GM12878 (cell line): ENCODE measurements around the gene ENTPD5. TPM values are rescaled to one million over a fixed set of nuclear protein-coding genes. Genes with fewer than 3 reads are reported as not detected.

ENCODE experiments used
- ATAC-seq: fragments of 200-7000 bp; cut with Tn5 transposase; 3 replicates; pipeline ENCODE4 v1.9.1; 2020; ENCODE audit warnings: mild to moderate bottlenecking, moderate library complexity
- BruUV-seq: library from RNA; stranded (reverse); fragments of 400-500 nt; replicated peaks from 2 replicates; lab custom pipeline; 2021; lab: Mats Ljungman, UMichigan
- CTCF ChIA-PET: fragments of 300-600 bp; sonication (Branson Sonifier 250); formaldehyde crosslinking; extraction: SDS; loops from one replicate; lab custom pipeline; 2021; ENCODE audit warnings: inconsistent platforms; lab: Yijun Ruan, JAX
- POLR2A ChIA-PET: fragments of 350-600 bp; formaldehyde crosslinking; extraction: SDS; loops from one replicate; lab custom pipeline; 2021; ENCODE audit warnings: inconsistent platforms; lab: Charles Lee
- RAD21 ChIA-PET: fragments of 300-600 bp; sonication (Branson Sonifier 250); formaldehyde crosslinking; loops from one replicate; lab custom pipeline; 2023; ENCODE audit warnings: antibody characterized with exemption; ENCODE audit not compliant: unreplicated experiment; lab: Charles Lee
- SMC1A ChIA-PET: fragments of 300-600 bp; sonication (Branson Sonifier 250); formaldehyde crosslinking; loops from one replicate; lab custom pipeline; 2023; ENCODE audit not compliant: unreplicated experiment, uncharacterized antibody; lab: Charles Lee
- DNase-seq: peaks from one replicate; pipeline ENCODE4 v3.0.0-alpha.2; 2011; ENCODE audit warnings: low read depth, low spot score
- FAIRE-seq: peaks from 3 replicates; lab custom pipeline; 2011; peaks lifted over from hg19 to GRCh38; lab: Jason Lieb, UNC
- H2AFZ ChIP-seq: 2 replicates; pipeline ENCODE4 v1.6.0; 2011; ENCODE audit warnings: low read depth, low read length, control low read depth; ENCODE audit not compliant: control insufficient read depth
- H3K27ac ChIP-seq: 2 replicates; pipeline ENCODE4 v1.5.1; 2011; ENCODE audit warnings: control low read depth; ENCODE audit not compliant: control insufficient read depth, insufficient read depth
- H3K27me3 ChIP-seq, 2 experiments: replicated peaks in 1 of 2; 2 replicates each; pipeline versions ENCODE4 v1.6.0 to v1.6.1; 2011; ENCODE audit warnings: low read length in 1 of 2; ENCODE audit not compliant: control insufficient read depth in 2 of 2, insufficient read depth in 2 of 2
- H3K36me3 ChIP-seq, 2 experiments: 2 replicates each; pipeline ENCODE4 v1.5.1; 2011; ENCODE audit warnings: low read length in 1 of 2; ENCODE audit not compliant: control insufficient read depth in 2 of 2, insufficient read depth in 2 of 2
- H3K4me1 ChIP-seq: 2 replicates; pipeline ENCODE4 v1.6.1; 2011; ENCODE audit warnings: mild to moderate bottlenecking, low read length, moderate library complexity, mixed read lengths; ENCODE audit not compliant: control insufficient read depth, insufficient read depth
- H3K4me2 ChIP-seq: 2 replicates; pipeline ENCODE4 v1.6.0; 2011; ENCODE audit warnings: control low read depth; ENCODE audit not compliant: control insufficient read depth, insufficient read depth
- H3K4me3 ChIP-seq: fragments of 200-600 bp; sonication (generic); 2 replicates; pipeline ENCODE4 v1.5.1; 2016
- H3K79me2 ChIP-seq: 2 replicates; pipeline ENCODE4 v1.6.0; 2011; ENCODE audit warnings: low read length; ENCODE audit not compliant: control insufficient read depth, insufficient read depth
- H3K9ac ChIP-seq: 2 replicates; pipeline ENCODE4 v1.8.0; 2011; ENCODE audit warnings: low read length, control low read depth, mixed read lengths; ENCODE audit not compliant: control insufficient read depth, insufficient read depth
- H3K9me3 ChIP-seq: replicated peaks from 3 replicates; pipeline ENCODE4 v1.5.1; 2011; ENCODE audit warnings: mild to moderate bottlenecking, low read length; ENCODE audit not compliant: control insufficient read depth, insufficient read depth
- H4K20me1 ChIP-seq: 2 replicates; pipeline ENCODE4 v1.6.0; 2011; ENCODE audit not compliant: control insufficient read depth, insufficient read depth
- CREB1 ChIP-seq: IDR thresholded peaks from 2 replicates; pipeline ENCODE4 v1.6.1; 2012; ENCODE audit warnings: low read depth, mild to moderate bottlenecking, inconsistent platforms
- CREM ChIP-seq: IDR thresholded peaks from 2 replicates; pipeline ENCODE4 v1.6.1; 2014; ENCODE audit warnings: antibody characterized with exemption, low read depth
- EP300 ChIP-seq, 2 experiments: fragments of 150-350 bp in 1 of 2; IDR thresholded peaks; 2 replicates each; pipeline ENCODE4 v1.6.1; 2011 to 2012; ENCODE audit warnings: low read depth in 2 of 2, low read length in 2 of 2, borderline replicate concordance in 1 of 2, improper control_type of control experiment in 1 of 2, inconsistent platforms in 1 of 2; ENCODE audit not compliant: control insufficient read depth in 1 of 2
- ESRRA ChIP-seq: IDR thresholded peaks from 2 replicates; pipeline ENCODE4 v1.6.1; 2012; ENCODE audit warnings: mild to moderate bottlenecking, low read length, improper control_type of control experiment
- MEF2A ChIP-seq: IDR thresholded peaks from 2 replicates; pipeline ENCODE4 v1.6.1; 2011; ENCODE audit warnings: low read depth, mild to moderate bottlenecking, low read length, moderate library complexity; ENCODE audit not compliant: insufficient read depth
- NRF1 ChIP-seq: conservative IDR thresholded peaks from 2 replicates; pipeline ENCODE4 v1.6.1; 2011; ENCODE audit warnings: mild to moderate bottlenecking, low read depth, low read length, improper control_type of control experiment
- PML ChIP-seq: IDR thresholded peaks from 2 replicates; pipeline ENCODE4 v1.6.1; 2012; ENCODE audit warnings: low read length, inconsistent platforms
- SMARCA5 ChIP-seq: fragments of 450-650 bp; IDR thresholded peaks from 2 replicates; pipeline ENCODE4 v1.6.1; 2017; ENCODE audit warnings: mild to moderate bottlenecking
- TARDBP ChIP-seq: IDR thresholded peaks from 2 replicates; pipeline ENCODE4 v1.6.1; 2016; ENCODE audit warnings: borderline replicate concordance
- ZNF24 ChIP-seq: fragments of 450-650 bp; IDR thresholded peaks from 2 replicates; pipeline ENCODE4 v1.6.1; 2017; ENCODE audit warnings: antibody characterized with exemption, mild to moderate bottlenecking
- WGBS: methylation state at CpG from one replicate; pipeline ENCODE4 v1.1.6; 2016; ENCODE audit warnings: low lambda C conversion rate; ENCODE audit not compliant: insufficient replicate concordance, insufficient coverage; ENCODE audit errors: missing lambda C conversion rate; 5-methylcytosine and 5-hydroxymethylcytosine counted together
- in situ Hi-C: fragments of 300-500 bp; cut with MboI; formaldehyde crosslinking; loops from 9 replicates; pipeline ENCODE4 v1.14.3; 2018; ENCODE audit warnings: mixed read lengths
- intact Hi-C: fragments of 100-400 bp; cut with micrococcal nuclease; formaldehyde crosslinking; loops from one replicate; pipeline ENCODE4 v1.14.2; 2022; ENCODE audit not compliant: unreplicated experiment
- polyA plus RNA-seq, 11 experiments: library from polyadenylated mRNA; depleted of rRNA in 4 of 11; unstranded in 6 of 11; stranded (reverse) in 5 of 11; fragments of >200 nt; fragmentation: Nextera tagmentation in 4 of 11; fragmentation: Illumina TruSeq in 1 of 11; extraction: Ambion mirVana in 4 of 11; extraction: Trizol in 1 of 11; gene quantifications; 1 replicate in 1 of 11; 2 replicates in 10 of 11; pipeline versions ENCODE4 v1.2.1 to v1.2.3, GENCODE V29; 2011 to 2016; ENCODE audit warnings: inconsistent platforms in 2 of 11, missing spikeins in 2 of 11, low read depth in 1 of 11
- total RNA-seq, 4 experiments: library from RNA; depleted of rRNA in 3 of 4; stranded (reverse); fragments of >200 nt in 3 of 4; fragmentation: Illumina TruSeq in 1 of 4; extraction: Trizol in 1 of 4; gene quantifications; 2 replicates each; pipeline versions ENCODE4 v1.2.1 to v1.2.3, GENCODE V29; 2013 to 2021
- TF ChIP-seq, protein P1 (sequence below): fragments of 450-650 bp; IDR thresholded peaks from 2 replicates; pipeline ENCODE4 v1.6.1; 2016; ENCODE audit warnings: mild to moderate bottlenecking, moderate library complexity, borderline replicate concordance
- TF ChIP-seq, protein P2 (sequence below): fragments of 450-650 bp; formaldehyde crosslinking; IDR thresholded peaks from 2 replicates; pipeline ENCODE4 v1.4.0; 2022; ENCODE audit warnings: mild to moderate bottlenecking, moderate library complexity

The ENTPD5 gene
- total and polyA plus RNA-seq, 10 of the 15 experiments (the other 5 are each of a cell fraction or from before 2014, with no cell fraction given) = 2.4 to 9.9 (median 7.6) TPM

- no peak overlapping the region for H3K4me3 ChIP-seq
- ATAC-seq (no peak), DNase-seq (no peak), FAIRE-seq (no peak)
- H3K79me2 ChIP-seq = no peaks in the 10 kb centered on the region
- H2AFZ ChIP-seq = no peak overlapping the region
- no peak overlapping the region for H3K9ac ChIP-seq
- ChIA-PET RAD21 (no interaction called here), SMC1A (no interaction called here), POLR2A (interaction anchor here (0.5 kb wide), 1 partner anchor 133 kb away, joined by 6 read pairs; no protein-coding TSS in a partner anchor), CTCF (no interaction called here)
- no TSS peak for BruUV-seq
- WGBS = 100% methylated on average over 4 of the region's 4 CpGs
- H4K20me1 ChIP-seq = no peaks in the 10 kb centered on the region; the same call in 1 of the 2 replicates
- no peak overlapping the region for H3K27ac ChIP-seq
- no peaks in the 10 kb centered on the region for H3K27me3 ChIP-seq
- no peaks in the 10 kb centered on the region for H3K9me3 ChIP-seq
- TF ChIP-seq CREM (no peak), TARDBP (no peak), CREB1 (no peak), NRF1 (no peak), EP300 (IDR thresholded peaks at IDR 0.05; ENCODE audit: borderline replicate concordance in 1 of 2, control insufficient read depth in 1 of 2, low read depth in 2 of 2, low read length in 2 of 2) (no peak), SMARCA5 (no peak), MEF2A (no peak), PML (no peak), ZNF24 (no peak), ESRRA (no peak)
- TF ChIP-seq, protein P1, sequence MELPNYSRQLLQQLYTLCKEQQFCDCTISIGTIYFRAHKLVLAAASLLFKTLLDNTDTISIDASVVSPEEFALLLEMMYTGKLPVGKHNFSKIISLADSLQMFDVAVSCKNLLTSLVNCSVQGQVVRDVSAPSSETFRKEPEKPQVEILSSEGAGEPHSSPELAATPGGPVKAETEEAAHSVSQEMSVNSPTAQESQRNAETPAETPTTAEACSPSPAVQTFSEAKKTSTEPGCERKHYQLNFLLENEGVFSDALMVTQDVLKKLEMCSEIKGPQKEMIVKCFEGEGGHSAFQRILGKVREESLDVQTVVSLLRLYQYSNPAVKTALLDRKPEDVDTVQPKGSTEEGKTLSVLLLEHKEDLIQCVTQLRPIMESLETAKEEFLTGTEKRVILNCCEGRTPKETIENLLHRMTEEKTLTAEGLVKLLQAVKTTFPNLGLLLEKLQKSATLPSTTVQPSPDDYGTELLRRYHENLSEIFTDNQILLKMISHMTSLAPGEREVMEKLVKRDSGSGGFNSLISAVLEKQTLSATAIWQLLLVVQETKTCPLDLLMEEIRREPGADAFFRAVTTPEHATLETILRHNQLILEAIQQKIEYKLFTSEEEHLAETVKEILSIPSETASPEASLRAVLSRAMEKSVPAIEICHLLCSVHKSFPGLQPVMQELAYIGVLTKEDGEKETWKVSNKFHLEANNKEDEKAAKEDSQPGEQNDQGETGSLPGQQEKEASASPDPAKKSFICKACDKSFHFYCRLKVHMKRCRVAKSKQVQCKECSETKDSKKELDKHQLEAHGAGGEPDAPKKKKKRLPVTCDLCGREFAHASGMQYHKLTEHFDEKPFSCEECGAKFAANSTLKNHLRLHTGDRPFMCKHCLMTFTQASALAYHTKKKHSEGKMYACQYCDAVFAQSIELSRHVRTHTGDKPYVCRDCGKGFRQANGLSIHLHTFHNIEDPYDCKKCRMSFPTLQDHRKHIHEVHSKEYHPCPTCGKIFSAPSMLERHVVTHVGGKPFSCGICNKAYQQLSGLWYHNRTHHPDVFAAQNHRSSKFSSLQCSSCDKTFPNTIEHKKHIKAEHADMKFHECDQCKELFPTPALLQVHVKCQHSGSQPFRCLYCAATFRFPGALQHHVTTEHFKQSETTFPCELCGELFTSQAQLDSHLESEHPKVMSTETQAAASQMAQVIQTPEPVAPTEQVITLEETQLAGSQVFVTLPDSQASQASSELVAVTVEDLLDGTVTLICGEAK = no peak
- TF ChIP-seq, protein P2, sequence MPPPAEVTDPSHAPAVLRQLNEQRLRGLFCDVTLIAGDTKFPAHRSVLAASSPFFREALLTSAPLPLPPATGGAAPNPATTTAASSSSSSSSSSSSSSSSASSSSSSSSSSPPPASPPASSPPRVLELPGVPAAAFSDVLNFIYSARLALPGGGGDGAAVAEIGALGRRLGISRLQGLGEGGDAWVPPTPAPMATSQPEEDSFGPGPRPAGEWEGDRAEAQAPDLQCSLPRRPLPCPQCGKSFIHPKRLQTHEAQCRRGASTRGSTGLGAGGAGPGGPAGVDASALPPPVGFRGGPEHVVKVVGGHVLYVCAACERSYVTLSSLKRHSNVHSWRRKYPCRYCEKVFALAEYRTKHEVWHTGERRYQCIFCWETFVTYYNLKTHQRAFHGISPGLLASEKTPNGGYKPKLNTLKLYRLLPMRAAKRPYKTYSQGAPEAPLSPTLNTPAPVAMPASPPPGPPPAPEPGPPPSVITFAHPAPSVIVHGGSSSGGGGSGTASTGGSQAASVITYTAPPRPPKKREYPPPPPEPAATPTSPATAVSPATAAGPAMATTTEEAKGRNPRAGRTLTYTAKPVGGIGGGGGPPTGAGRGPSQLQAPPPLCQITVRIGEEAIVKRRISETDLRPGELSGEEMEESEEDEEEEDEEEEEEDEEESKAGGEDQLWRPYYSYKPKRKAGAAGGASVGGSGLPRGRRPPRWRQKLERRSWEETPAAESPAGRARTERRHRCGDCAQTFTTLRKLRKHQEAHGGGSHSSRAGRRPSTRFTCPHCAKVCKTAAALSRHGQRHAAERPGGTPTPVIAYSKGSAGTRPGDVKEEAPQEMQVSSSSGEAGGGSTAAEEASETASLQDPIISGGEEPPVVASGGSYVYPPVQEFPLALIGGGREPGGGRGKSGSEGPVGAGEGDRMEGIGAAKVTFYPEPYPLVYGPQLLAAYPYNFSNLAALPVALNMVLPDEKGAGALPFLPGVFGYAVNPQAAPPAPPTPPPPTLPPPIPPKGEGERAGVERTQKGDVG (CRISPR knock-in tag) = no peak
- no peak overlapping the region for H3K4me2 ChIP-seq
- in situ Hi-C loops (no loop called here), intact Hi-C loops (no loop called here)
- no peaks in the 10 kb centered on the region for H3K4me1 ChIP-seq
- peaks cover 8 to 18% of the 10 kb centered on the region in 2 experiments; a peak in 3 of 4 replicates for H3K36me3 ChIP-seq
These were observed 53.9 kb downstream of the ENTPD5 start for GRCh38 chr14:73965216-73965615.
